HepG2 (cell line): Measurements from ENCODE around the gene NCBP1.

Experiments
- ETV6 ChIP-seq: sonication (generic); formaldehyde crosslinking; conservative IDR thresholded peaks from 2 replicates; pipeline ENCODE4 v1.4.0; 2020; ENCODE audit warnings: missing genetic modification reagents
- HMGXB4 ChIP-seq, 2 experiments: sonication (generic) in 1 of 2; formaldehyde crosslinking in 1 of 2; IDR thresholded peaks; 2 replicates each; pipeline versions ENCODE4 v1.4.0 to v1.6.1; 2018 to 2020; ENCODE audit warnings: missing genetic modification reagents in 2 of 2, borderline replicate concordance in 1 of 2, low read depth in 1 of 2, mild to moderate bottlenecking in 1 of 2, missing biosample characterization in 1 of 2
- NR2F2 ChIP-seq: IDR thresholded peaks from 2 replicates; pipeline ENCODE4 v1.6.1; 2012; ENCODE audit warnings: low read depth, inconsistent platforms, borderline replicate concordance
- POLR2A ChIP-seq, 2 experiments: IDR thresholded peaks; 2 replicates each; pipeline ENCODE4 v1.6.1; 2011; ENCODE audit warnings: low read depth in 2 of 2, low read length in 2 of 2, mild to moderate bottlenecking in 1 of 2, moderate library complexity in 1 of 2; ENCODE audit not compliant: insufficient read depth in 1 of 2
- SP2 ChIP-seq: sonication (generic); formaldehyde crosslinking; IDR thresholded peaks from 2 replicates; pipeline ENCODE4 v1.5.1; 2020; ENCODE audit warnings: mild to moderate bottlenecking, missing genetic modification reagents
- TBX2 ChIP-seq: sonication (generic); formaldehyde crosslinking; IDR thresholded peaks from 2 replicates; pipeline ENCODE4 v1.5.0; 2020; ENCODE audit warnings: missing genetic modification reagents, mild to moderate bottlenecking, borderline replicate concordance
- ZNF124 ChIP-seq: sonication (generic); formaldehyde crosslinking; IDR thresholded peaks from 2 replicates; pipeline ENCODE4 v1.4.0; 2020; ENCODE audit warnings: missing genetic modification reagents
- ZNF251 ChIP-seq: sonication (generic); formaldehyde crosslinking; IDR thresholded peaks from 2 replicates; pipeline ENCODE4 v1.9.0; 2021; ENCODE audit warnings: mild to moderate bottlenecking, missing genetic modification reagents
- ZNF264 ChIP-seq: sonication (generic); formaldehyde crosslinking; IDR thresholded peaks from 2 replicates; pipeline ENCODE4 v1.4.0; 2020; ENCODE audit warnings: missing genetic modification reagents
- ZNF317 ChIP-seq: sonication (generic); formaldehyde crosslinking; IDR thresholded peaks from 2 replicates; pipeline ENCODE4 v1.5.0; 2020; ENCODE audit warnings: mild to moderate bottlenecking, missing genetic modification reagents
- ZNF776 ChIP-seq: sonication (generic); formaldehyde crosslinking; IDR thresholded peaks from 2 replicates; pipeline ENCODE4 v1.4.0; 2020; ENCODE audit warnings: mild to moderate bottlenecking, missing genetic modification reagents

DNA sequence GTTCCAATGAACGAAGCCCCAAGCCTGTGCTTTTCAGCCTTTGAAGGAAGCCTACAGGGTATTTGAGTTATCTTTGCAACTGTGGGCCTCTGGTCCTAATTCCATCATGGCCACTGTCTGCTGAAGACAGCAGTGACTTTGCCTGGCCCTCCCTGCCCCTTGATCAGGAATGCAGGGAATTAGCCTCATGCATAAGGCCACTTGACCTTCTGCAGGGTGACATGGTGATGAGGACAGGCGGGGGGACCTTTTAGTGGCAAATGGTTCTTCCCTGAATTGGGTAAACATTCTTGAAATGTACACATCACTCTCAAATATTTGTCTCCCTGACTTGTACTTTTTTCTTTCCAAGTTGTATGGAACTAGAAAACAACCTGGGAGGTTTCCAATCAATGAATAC is 88.7 kb downstream of the NCBP1 start:
- no peak for TF ChIP-seq HMGXB4 (CRISPR knock-in tag; IDR thresholded peaks at IDR 0.05; ENCODE audit: borderline replicate concordance in 1 of 2, low read depth in 1 of 2)
- no peak for TF ChIP-seq ZNF776 (CRISPR knock-in tag)
- no peak for TF ChIP-seq SP2 (CRISPR knock-in tag)
- TF ChIP-seq TBX2 (CRISPR knock-in tag) = no peak
- no peak for TF ChIP-seq POLR2A (IDR thresholded peaks at IDR 0.05; ENCODE audit: insufficient read depth in 1 of 2, low read depth in 2 of 2, low read length in 2 of 2)
- no peak for TF ChIP-seq ZNF251 (CRISPR knock-in tag)
- no peak for TF ChIP-seq ZNF124 (CRISPR knock-in tag)
- no peak for TF ChIP-seq ETV6 (CRISPR knock-in tag)
- TF ChIP-seq NR2F2 = no peak
- no peak for TF ChIP-seq ZNF264 (CRISPR knock-in tag)
- TF ChIP-seq ZNF317 (CRISPR knock-in tag) = no peak
